COR-L47 (cell line): ENCODE measurements around the gene TSPAN12.
"Not testable (repeated sequence)": the region's sequence is repeated elsewhere in the genome, so short reads cannot be mapped to it uniquely, and the experiment has no call there.

Experiments
- DNase-seq: peaks from one replicate; lab custom pipeline; 2025; lab: John Stamatoyannopoulos, UW

The TSPAN12 gene

GRCh38 chr7:120805636-120806388, 52.1 kb downstream of the TSPAN12 start:
- DNase-seq: peak; percentile 56

DNA sequence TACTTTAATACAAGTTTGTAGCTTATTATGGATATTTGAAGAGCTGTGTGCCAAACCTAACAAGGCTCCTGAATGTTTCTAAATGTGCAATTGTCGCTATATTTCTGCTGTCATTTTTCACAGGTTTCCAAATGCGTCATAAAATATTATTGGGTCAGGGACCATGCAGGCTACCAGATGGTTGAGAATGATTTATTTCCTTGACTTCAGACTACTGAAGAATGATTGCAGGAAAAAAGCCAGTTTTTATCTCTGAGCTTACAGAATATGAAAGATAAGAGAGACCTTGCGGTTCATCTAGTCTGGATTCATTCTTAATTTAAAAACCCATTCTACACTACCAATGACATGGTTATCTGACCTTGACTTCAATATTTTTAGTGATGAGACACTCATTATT, 55.2 kb downstream of the TSPAN12 start:
- DNase-seq: no peak

- no peak for DNase-seq
Observed at GRCh38 chr7:120799813-120800475, 58.0 kb downstream of the TSPAN12 start.

- no peak for DNase-seq
Observed at GRCh38 chr7:120799147-120799546, 58.8 kb downstream of the TSPAN12 start.

- DNase-seq: no peak
Observed at GRCh38 chr7:120797026-120797645, 60.8 kb downstream of the TSPAN12 start.

GRCh38 chr7:120794106-120794729, 63.7 kb downstream of the TSPAN12 start:
- DNase-seq: no peak

- DNase-seq: no peak
Observed at GRCh38 chr7:120793213-120793936, 64.6 kb downstream of the TSPAN12 start.

DNA sequence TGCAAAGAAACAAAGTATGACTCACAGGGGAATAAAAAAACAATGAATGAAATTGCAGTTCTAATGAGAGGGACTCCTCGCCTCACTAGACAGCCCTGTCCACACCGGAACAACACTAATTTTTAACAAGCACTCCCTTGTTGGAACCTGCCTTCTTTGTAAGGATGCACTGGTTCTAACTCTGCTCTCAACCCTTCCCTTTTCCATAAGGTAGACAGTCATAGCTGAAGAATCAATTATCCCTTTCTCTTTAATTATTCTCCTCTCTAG, 65.1 kb downstream of the TSPAN12 start:
- no peak for DNase-seq

GRCh38 chr7:120792091-120792860, 65.7 kb downstream of the TSPAN12 start:
- peak; percentile 36 for DNase-seq

DNA sequence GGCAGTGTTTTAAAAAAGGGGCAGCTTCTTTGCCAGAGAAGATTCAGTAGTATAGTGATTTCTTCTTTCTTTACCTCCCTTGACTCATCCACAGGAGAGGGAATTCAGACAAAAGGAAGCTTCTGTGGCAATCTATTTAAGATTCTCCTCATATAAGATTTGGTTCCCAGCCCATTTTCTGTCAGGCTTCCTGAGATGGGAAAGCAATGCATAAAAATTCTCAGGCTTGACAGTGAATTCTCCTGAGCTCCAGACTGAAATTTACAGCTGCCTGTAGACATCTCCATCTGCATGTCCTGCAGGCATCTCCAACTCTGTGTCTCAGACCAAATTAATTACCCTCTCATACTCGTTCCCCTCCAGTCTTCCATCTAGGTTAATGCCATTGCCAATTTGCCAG, 72.8 kb downstream of the TSPAN12 start:
- no peak for DNase-seq

GRCh38 chr7:120783721-120784120, 74.2 kb downstream of the TSPAN12 start:
- DNase-seq: no peak

GRCh38 chr7:120783273-120783672, 74.7 kb downstream of the TSPAN12 start:
- no peak for DNase-seq

GRCh38 chr7:120781924-120782323, 76.0 kb downstream of the TSPAN12 start:
- not testable (repeated sequence) for DNase-seq

- no peak for DNase-seq
Observed at GRCh38 chr7:120780938-120781337, 77.0 kb downstream of the TSPAN12 start.

DNA sequence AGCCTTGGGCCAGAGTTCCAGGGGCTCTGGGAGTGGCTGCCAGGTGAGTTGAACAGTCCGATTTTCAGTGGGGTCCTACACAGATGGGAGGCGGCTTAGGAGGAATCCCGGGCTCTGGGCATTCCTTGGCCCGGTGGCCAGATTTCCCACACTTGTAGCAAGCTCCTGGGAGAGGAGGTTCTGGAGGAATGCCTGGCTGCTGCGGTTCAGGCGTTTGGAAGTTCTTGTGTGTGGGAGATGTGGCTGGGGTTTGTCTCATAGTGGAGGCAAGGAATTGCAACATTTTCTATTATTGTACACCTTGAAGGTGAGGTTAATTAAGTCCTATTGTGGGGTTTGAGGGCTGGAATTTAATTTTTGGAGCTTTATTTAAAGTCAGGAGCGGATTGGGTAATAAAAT, 77.5 kb downstream of the TSPAN12 start:
- DNase-seq: not testable (repeated sequence)

DNA sequence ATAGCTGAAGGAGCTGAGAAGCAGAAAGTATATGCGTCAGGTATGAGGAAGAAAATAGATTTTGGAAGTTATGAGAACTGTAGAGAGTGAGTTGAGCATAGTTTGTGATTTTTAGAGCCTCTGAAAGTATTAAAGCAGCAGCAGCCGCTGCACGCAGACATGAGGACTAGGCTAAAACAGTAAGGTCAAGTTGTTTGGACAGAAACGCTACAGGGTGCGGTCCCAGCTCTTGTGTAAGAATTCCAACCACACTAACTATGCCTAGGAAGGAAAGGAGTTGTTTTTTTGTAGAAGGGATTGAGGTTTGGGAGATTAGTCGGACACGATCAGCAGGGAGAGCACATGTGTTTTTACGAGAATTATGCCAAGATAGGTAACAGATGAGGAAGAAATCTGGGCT, 78.9 kb downstream of the TSPAN12 start:
- DNase-seq: not testable (repeated sequence)

GRCh38 chr7:120775755-120776154, 82.2 kb downstream of the TSPAN12 start:
- no peak for DNase-seq

DNA sequence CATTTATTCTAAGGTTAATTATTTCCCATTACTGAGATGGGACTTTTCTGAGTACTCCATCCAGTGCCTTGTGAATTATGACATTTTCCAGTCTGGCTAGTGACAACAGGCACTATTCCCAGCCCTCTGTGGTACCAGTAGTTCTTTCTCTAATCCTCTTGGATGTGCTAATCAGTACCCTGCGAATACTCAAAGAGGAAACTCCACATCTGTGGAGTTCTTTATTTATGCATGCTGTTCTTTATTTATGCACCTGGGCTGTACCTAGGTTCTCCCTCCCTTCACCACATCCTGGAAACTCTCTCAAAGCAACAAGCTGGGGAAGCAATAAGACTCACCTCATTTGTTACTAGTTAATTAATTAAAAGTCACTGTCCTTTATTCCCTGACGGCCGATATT, 83.5 kb downstream of the TSPAN12 start:
- no peak for DNase-seq

- no peak for DNase-seq
Observed at GRCh38 chr7:120770206-120770605, 87.7 kb downstream of the TSPAN12 start.

DNA sequence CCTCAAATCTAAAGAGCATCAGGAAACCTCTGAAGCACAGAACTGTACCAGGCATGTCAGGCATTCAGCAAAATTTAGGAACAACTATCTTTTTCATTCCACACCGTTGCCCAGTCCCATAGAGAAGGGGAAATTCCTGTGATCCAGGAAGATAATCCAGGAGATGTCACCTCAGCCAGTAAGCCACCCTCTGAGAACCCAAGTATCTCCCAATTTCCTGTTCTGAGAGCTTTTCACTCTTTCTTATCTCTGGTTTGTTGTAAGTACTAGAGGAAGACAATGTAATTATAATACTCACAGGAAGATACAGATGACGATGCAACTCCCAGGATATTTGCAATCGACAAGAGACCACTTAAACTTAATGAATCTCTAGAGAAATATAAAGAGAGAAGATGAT, 97.1 kb downstream of the TSPAN12 start:
- no peak for DNase-seq

GRCh38 chr7:120760050-120760449, 97.9 kb downstream of the TSPAN12 start:
- DNase-seq: no peak

DNA sequence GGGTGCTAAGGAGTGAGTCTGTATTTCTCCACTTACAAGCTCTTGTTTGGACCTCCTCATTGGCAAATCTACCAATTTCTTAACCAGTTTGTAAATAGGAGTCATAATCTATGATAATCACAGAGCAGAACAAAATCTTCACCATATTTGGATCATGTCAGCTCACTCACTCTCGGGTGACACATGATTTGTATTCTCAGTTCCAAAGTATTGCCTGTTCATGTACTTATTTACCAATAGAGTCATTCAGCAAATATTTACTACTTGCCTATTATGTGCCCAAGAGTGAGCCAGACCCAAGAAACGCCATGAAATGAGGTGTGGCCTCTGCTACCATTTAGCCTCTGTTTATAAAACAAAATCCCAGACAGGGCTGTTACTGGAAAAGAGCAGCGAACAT, 114.8 kb downstream of the TSPAN12 start:
- peak; percentile 32 for DNase-seq
